Measurements from ENCODE around the gene SIRT2. TPM values are rescaled to one million over a fixed set of nuclear protein-coding genes. Genes with fewer than 3 reads are reported as not detected.

SIRT2 gene
- total RNA-seq, 1 donor from 2014 or later, result 125 TPM

GRCh38 chr19:38840583-38840968 lies 58.8 kb downstream of the SIRT2 start:
- Histone ChIP-seq H3K4me3 (ENCODE audit: low read length in 3 of 3) (no peak overlapping the region), H3K27me3 (ENCODE audit: control insufficient read depth in 3 of 3, insufficient read depth in 3 of 3, low read length in 3 of 3) (no peaks in the 10 kb centered on the region), H3K9me3 (ENCODE audit: control insufficient read depth in 3 of 3, low read length in 3 of 3) (no peaks in the 10 kb centered on the region), H3K36me3 (ENCODE audit: control insufficient read depth in 3 of 3, insufficient read depth in 3 of 3, low read length in 3 of 3) (peaks cover 85 to 86% (median 86%) of the 10 kb centered on the region in 3 donors), H3K4me1 (ENCODE audit: control insufficient read depth in 3 of 3, insufficient read depth in 3 of 3, low read length in 3 of 3) (peaks cover 68 to 92% (median 85%) of the 10 kb centered on the region in 3 donors), H3K27ac (ENCODE audit: low read depth, low read length) (peak overlapping the region; percentile 92), H3K9ac (ENCODE audit: low read depth in 1 of 3, low read length in 3 of 3) (peak overlapping the region; percentile 47 to 80 (median 62))

- peak overlapping the region; percentile 47 to 80 (median 62) for H3K9ac ChIP-seq (ENCODE audit: low read depth in 1 of 3, low read length in 3 of 3)
- H3K27ac ChIP-seq (ENCODE audit: low read depth, low read length), result peak overlapping the region; percentile 92
- peaks cover 65 to 92% (median 84%) of the 10 kb centered on the region in 3 donors for H3K4me1 ChIP-seq (ENCODE audit: control insufficient read depth in 3 of 3, insufficient read depth in 3 of 3, low read length in 3 of 3)
- H3K36me3 ChIP-seq (ENCODE audit: control insufficient read depth in 3 of 3, insufficient read depth in 3 of 3, low read length in 3 of 3), result peaks cover 80 to 82% (median 80%) of the 10 kb centered on the region in 3 donors
- no peaks in the 10 kb centered on the region for H3K9me3 ChIP-seq (ENCODE audit: control insufficient read depth in 3 of 3, low read length in 3 of 3)
- no peaks in the 10 kb centered on the region for H3K27me3 ChIP-seq (ENCODE audit: control insufficient read depth in 3 of 3, insufficient read depth in 3 of 3, low read length in 3 of 3)
- H3K4me3 ChIP-seq (ENCODE audit: low read length in 3 of 3), result no peak overlapping the region
Observed at GRCh38 chr19:38839816-38840582, 59.4 kb downstream of the SIRT2 start.

- Histone ChIP-seq H3K9ac (ENCODE audit: low read depth in 1 of 3, low read length in 3 of 3) (peak overlapping the region; percentile 41 to 74 (median 53)), H3K4me1 (ENCODE audit: control insufficient read depth in 3 of 3, insufficient read depth in 3 of 3, low read length in 3 of 3) (peaks cover 61 to 91% (median 81%) of the 10 kb centered on the region in 3 donors), H3K9me3 (ENCODE audit: control insufficient read depth in 3 of 3, low read length in 3 of 3) (no peaks in the 10 kb centered on the region), H3K4me3 (ENCODE audit: low read length in 3 of 3) (peak overlapping the region in 1 of 3 donors; percentile 35), H3K27me3 (ENCODE audit: control insufficient read depth in 3 of 3, insufficient read depth in 3 of 3, low read length in 3 of 3) (no peaks in the 10 kb centered on the region), H3K36me3 (ENCODE audit: control insufficient read depth in 3 of 3, insufficient read depth in 3 of 3, low read length in 3 of 3) (peaks cover 72 to 76% (median 73%) of the 10 kb centered on the region in 3 donors), H3K27ac (ENCODE audit: low read depth, low read length) (peak overlapping the region; percentile 92)
Observed at GRCh38 chr19:38838986-38839761, 60.2 kb downstream of the SIRT2 start.

- Histone ChIP-seq H3K9ac (ENCODE audit: low read depth in 1 of 3, low read length in 3 of 3) (peak overlapping the region; percentile 7 to 74 (median 44)), H3K4me3 (ENCODE audit: low read length in 3 of 3) (no peak overlapping the region), H3K27me3 (ENCODE audit: control insufficient read depth in 3 of 3, insufficient read depth in 3 of 3, low read length in 3 of 3) (no peaks in the 10 kb centered on the region), H3K4me1 (ENCODE audit: control insufficient read depth in 3 of 3, insufficient read depth in 3 of 3, low read length in 3 of 3) (peaks cover 59 to 83% (median 76%) of the 10 kb centered on the region in 3 donors), H3K9me3 (ENCODE audit: control insufficient read depth in 3 of 3, low read length in 3 of 3) (no peaks in the 10 kb centered on the region), H3K27ac (ENCODE audit: low read depth, low read length) (peak overlapping the region; percentile 92), H3K36me3 (ENCODE audit: control insufficient read depth in 3 of 3, insufficient read depth in 3 of 3, low read length in 3 of 3) (peaks cover 65 to 68% (median 65%) of the 10 kb centered on the region in 3 donors)
Observed at GRCh38 chr19:38838208-38838985, 61.0 kb downstream of the SIRT2 start.

GRCh38 chr19:38837656-38838121 lies 61.7 kb downstream of the SIRT2 start:
- H3K9ac ChIP-seq (ENCODE audit: low read depth in 1 of 3, low read length in 3 of 3), result peak overlapping the region in 2 of 3 donors; percentile 7 to 74
- H3K27ac ChIP-seq (ENCODE audit: low read depth, low read length), result peak overlapping the region; percentile 92
- no peaks in the 10 kb centered on the region for H3K9me3 ChIP-seq (ENCODE audit: control insufficient read depth in 3 of 3, low read length in 3 of 3)
- peaks cover 57 to 61% (median 58%) of the 10 kb centered on the region in 3 donors for H3K36me3 ChIP-seq (ENCODE audit: control insufficient read depth in 3 of 3, insufficient read depth in 3 of 3, low read length in 3 of 3)
- H3K4me3 ChIP-seq (ENCODE audit: low read length in 3 of 3), result no peak overlapping the region
- H3K27me3 ChIP-seq (ENCODE audit: control insufficient read depth in 3 of 3, insufficient read depth in 3 of 3, low read length in 3 of 3), result no peaks in the 10 kb centered on the region
- peaks cover 59 to 76% (median 69%) of the 10 kb centered on the region in 3 donors for H3K4me1 ChIP-seq (ENCODE audit: control insufficient read depth in 3 of 3, insufficient read depth in 3 of 3, low read length in 3 of 3)

GRCh38 chr19:38836983-38837626 lies 62.3 kb downstream of the SIRT2 start:
- H3K4me3 ChIP-seq (ENCODE audit: low read length in 3 of 3), result no peak overlapping the region
- peaks cover 62 to 74% (median 70%) of the 10 kb centered on the region in 3 donors for H3K4me1 ChIP-seq (ENCODE audit: control insufficient read depth in 3 of 3, insufficient read depth in 3 of 3, low read length in 3 of 3)
- H3K36me3 ChIP-seq (ENCODE audit: control insufficient read depth in 3 of 3, insufficient read depth in 3 of 3, low read length in 3 of 3), result peaks cover 52 to 55% (median 52%) of the 10 kb centered on the region in 3 donors
- H3K27me3 ChIP-seq (ENCODE audit: control insufficient read depth in 3 of 3, insufficient read depth in 3 of 3, low read length in 3 of 3), result no peaks in the 10 kb centered on the region
- no peaks in the 10 kb centered on the region for H3K9me3 ChIP-seq (ENCODE audit: control insufficient read depth in 3 of 3, low read length in 3 of 3)
- peak overlapping the region; percentile 92 for H3K27ac ChIP-seq (ENCODE audit: low read depth, low read length)
- peak overlapping the region in 2 of 3 donors; percentile 34 to 74 for H3K9ac ChIP-seq (ENCODE audit: low read depth in 1 of 3, low read length in 3 of 3)

- Histone ChIP-seq H3K36me3 (ENCODE audit: control insufficient read depth in 3 of 3, insufficient read depth in 3 of 3, low read length in 3 of 3) (peaks cover 46 to 48% (median 46%) of the 10 kb centered on the region in 3 donors), H3K27me3 (ENCODE audit: control insufficient read depth in 3 of 3, insufficient read depth in 3 of 3, low read length in 3 of 3) (no peaks in the 10 kb centered on the region), H3K4me1 (ENCODE audit: control insufficient read depth in 3 of 3, insufficient read depth in 3 of 3, low read length in 3 of 3) (peaks cover 57 to 73% (median 66%) of the 10 kb centered on the region in 3 donors), H3K4me3 (ENCODE audit: low read length in 3 of 3) (no peak overlapping the region), H3K9me3 (ENCODE audit: control insufficient read depth in 3 of 3, low read length in 3 of 3) (no peaks in the 10 kb centered on the region), H3K27ac (ENCODE audit: low read depth, low read length) (peak overlapping the region; percentile 92), H3K9ac (ENCODE audit: low read depth in 1 of 3, low read length in 3 of 3) (peak overlapping the region; percentile 48 to 70 (median 63))
Observed at GRCh38 chr19:38836159-38836982, 63.0 kb downstream of the SIRT2 start.

GRCh38 chr19:38834590-38834989 lies 64.8 kb downstream of the SIRT2 start:
- Histone ChIP-seq H3K9me3 (ENCODE audit: control insufficient read depth in 3 of 3, low read length in 3 of 3) (no peaks in the 10 kb centered on the region), H3K4me3 (ENCODE audit: low read length in 3 of 3) (no peak overlapping the region), H3K27me3 (ENCODE audit: control insufficient read depth in 3 of 3, insufficient read depth in 3 of 3, low read length in 3 of 3) (no peaks in the 10 kb centered on the region), H3K4me1 (ENCODE audit: control insufficient read depth in 3 of 3, insufficient read depth in 3 of 3, low read length in 3 of 3) (peaks cover 56 to 75% (median 65%) of the 10 kb centered on the region in 3 donors), H3K36me3 (ENCODE audit: control insufficient read depth in 3 of 3, insufficient read depth in 3 of 3, low read length in 3 of 3) (peaks cover 38 to 40% (median 39%) of the 10 kb centered on the region in 3 donors), H3K9ac (ENCODE audit: low read depth in 1 of 3, low read length in 3 of 3) (no peak overlapping the region), H3K27ac (ENCODE audit: low read depth, low read length) (peak overlapping the region; percentile 92)
